ENCODE results near the gene GALNTL6.

The GALNTL6 gene

DNA sequence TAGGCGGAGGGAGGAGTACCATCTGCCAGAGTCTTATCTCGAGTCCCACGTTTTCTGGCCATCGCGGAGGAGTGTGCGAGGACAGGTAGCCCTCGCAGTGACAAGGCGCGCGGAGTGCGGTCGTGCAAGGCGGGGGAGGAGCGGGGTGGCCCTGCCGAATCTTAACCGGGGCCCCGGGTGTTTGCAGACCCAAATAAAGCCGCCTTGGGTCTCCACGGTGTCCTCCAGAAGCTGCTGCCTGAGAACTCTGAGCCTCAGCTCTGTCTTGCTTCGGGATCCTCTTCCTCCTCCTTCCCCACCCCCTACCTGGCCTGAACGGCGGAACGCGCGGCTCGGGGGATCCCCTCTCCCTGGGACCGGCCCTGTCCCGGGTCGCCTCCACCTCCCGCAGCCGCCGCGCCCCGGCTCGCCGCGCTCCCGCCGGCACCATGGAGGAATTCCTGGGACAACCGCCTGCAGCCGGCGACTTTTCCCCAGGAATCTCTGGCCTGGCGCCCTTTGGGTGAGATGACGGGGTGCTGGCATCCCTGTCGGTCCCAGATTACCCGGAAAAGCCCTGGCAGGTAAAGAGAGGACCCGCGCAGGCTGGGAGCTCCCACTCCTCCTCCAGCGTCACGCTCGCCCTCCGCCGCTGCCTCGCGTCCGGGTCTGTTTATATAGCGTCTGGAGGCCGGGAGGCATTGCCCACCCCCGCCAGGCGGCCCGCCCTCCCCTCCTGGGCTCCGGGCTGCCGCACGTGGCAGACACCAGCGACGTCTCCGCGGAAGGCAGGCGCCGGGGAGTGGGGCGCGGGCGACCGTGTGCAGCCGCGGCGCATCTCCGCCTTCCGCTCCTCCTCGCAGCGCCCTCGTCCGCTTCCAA is at the start of gene GALNTL6:
Gene GALNTL6, plus strand, starts transcription at position 740 of the 861 bp plus-strand sequence.
- DNase-seq (ENCODE audit: low read depth in 2 of 3, low spot score in 2 of 3): no peak

DNA sequence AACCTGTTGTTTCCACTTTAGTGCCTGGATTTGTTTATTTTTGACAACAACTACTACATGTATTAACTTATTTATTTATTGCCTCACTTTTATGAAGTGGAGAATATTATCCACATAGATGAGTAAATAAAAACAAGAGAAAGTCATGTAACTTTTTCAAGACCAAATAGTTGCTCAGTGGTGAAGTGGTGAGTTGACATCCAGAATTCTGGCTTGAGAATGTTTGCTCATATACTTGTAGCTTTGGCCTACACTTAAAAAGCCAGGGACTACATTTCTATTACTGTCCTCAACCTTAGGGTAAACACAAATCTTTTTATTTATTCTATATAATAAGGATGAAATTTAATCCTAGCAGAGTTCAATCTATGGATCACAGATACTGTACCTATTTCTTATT is 47.7 kb upstream of the GALNTL6 start:
- no peak for DNase-seq (ENCODE audit: low read depth in 2 of 3, low spot score in 2 of 3)

DNA sequence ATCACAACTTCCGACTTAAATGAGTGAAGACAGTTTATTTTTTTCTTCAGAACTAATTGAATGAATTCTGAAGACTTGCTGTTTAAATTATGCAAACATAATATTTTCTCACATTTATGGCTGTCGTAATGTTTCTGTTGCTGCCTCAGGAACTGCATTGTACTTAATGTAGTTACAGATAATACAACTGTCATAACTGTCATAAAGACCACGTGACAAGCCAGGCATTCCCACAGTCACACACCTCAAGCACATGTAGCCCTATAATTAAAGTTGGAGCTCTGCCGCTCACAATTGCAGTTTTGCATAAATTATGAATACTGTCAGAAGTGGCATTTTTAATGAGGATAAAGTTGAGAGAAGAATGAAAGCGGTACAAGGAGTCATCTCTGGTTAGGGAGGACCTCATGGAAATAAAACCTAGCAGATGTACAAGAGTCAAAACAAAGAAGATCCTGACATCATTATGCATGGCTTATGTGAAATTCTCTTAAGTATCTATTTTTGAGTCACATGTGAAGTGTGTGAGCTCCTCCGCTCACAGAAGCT is 38.5 kb upstream of the GALNTL6 start:
- no peak for DNase-seq (ENCODE audit: low read depth in 2 of 3, low spot score in 2 of 3)

DNA sequence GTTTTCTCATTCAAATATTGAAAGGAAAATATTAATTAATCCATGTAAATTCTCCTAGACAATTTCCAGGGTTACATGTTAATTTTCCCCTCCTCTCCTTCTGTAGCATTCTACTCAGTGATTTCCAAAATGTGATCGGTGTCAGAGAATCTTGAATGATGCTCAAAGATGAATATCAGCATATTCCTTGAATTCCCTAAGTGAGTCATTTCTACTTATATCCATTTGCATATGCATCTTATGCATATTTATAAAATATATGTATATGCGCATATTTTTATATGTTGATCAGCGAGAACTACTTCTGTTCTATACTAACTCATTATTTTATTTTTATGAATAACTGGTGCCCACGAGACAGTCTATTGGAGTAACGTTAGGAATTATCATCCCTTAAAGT is 33.9 kb upstream of the GALNTL6 start:
- no peak for DNase-seq (ENCODE audit: low read depth in 2 of 3, low spot score in 2 of 3)

DNA sequence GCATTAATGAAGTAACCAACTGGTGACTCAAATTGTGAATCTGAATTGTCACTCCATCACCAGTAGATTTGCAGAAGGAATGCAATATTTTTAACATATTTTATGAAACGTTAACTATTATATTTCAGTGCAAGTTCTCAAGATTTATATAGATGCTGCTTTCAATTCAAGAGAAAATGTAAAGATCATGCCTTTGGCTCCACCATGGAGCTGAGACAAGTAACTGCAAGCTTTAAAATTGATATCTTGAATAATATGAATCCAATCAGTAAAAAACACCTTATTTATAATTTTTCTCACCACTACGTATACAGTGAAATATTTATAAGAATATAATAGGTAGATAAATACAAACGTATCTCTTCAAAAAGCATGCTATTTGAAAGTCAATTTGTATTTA is 27.8 kb upstream of the GALNTL6 start:
- no peak for DNase-seq (ENCODE audit: low read depth in 2 of 3, low spot score in 2 of 3)

DNA sequence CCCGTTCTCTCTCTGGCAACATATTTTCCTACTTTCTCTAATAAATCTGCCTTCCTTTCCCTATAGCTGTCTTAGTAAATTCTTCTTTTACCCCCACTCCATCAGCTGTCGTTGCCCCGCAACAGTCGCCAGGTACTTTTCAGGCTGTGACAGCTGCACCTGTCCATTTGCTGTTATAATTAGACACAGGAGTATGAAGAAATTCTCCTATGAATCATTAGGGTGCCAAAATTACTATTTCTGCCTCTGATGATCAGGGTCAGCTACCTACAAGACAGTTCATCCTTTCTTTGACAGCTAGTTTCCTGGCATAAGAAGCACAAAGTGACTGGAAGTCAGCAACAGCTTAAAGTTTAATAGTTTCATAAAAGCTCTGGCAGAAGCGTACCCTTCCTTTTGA is 19.5 kb upstream of the GALNTL6 start:
- no peak for DNase-seq (ENCODE audit: low read depth in 2 of 3, low spot score in 2 of 3)

DNA sequence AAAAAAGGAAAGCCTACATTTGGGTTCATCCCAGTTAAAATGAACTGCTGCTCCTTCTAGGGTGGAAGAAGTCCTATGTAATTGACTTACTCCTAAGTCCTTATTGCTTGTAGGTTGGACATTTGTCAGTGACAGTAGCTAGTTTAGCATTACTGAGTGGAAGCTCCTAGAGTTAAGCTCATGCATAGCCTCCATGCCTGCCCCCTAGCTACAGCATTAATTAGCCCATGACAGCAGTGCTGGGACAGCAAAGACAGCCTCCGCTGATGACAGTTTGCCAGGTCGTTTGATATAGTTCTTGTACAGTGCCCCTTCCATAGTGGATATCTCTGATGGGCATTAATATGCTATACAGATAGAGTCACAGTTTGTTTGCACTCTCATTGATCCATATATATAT is 18.7 kb upstream of the GALNTL6 start:
- no peak for DNase-seq (ENCODE audit: low read depth in 2 of 3, low spot score in 2 of 3)

DNA sequence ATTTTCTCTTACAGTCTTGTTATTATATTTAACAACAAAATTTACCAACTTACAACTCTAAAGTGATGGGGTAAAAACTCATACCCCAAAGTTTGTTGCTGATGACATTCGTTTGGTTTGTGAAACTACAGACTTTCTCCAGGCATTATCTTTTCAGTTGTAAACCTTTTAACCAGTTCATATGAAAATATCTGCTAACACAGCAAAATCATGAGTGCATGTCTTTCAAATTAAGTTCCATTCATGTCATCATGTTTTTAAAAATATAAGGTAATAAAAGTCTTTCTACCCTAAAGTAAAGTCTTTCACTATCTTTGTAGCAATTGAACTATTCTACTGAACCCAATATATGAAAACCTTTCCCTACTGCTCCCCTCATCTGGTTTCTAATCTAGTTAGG is 3.4 kb upstream of the GALNTL6 start:
- DNase-seq (ENCODE audit: low read depth in 2 of 3, low spot score in 2 of 3): no peak

DNA sequence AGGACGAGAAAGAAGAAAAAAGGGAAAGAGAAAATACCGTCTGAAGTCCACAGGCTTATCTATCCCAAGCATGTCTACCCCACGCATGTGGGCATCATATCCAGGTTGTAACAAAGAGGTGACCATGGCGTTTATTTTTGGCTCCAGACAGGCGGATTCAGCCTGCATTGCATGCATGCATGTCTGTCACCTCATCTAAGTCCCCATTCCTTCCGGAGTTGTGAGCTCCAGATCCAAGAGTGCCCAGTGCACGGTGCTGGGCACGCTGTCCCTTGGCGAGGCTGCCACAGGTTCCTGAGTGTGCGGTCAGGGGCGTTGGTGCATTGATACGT is 905 bp upstream of the GALNTL6 start:
- DNase-seq (ENCODE audit: low read depth in 2 of 3, low spot score in 2 of 3): no peak

DNA sequence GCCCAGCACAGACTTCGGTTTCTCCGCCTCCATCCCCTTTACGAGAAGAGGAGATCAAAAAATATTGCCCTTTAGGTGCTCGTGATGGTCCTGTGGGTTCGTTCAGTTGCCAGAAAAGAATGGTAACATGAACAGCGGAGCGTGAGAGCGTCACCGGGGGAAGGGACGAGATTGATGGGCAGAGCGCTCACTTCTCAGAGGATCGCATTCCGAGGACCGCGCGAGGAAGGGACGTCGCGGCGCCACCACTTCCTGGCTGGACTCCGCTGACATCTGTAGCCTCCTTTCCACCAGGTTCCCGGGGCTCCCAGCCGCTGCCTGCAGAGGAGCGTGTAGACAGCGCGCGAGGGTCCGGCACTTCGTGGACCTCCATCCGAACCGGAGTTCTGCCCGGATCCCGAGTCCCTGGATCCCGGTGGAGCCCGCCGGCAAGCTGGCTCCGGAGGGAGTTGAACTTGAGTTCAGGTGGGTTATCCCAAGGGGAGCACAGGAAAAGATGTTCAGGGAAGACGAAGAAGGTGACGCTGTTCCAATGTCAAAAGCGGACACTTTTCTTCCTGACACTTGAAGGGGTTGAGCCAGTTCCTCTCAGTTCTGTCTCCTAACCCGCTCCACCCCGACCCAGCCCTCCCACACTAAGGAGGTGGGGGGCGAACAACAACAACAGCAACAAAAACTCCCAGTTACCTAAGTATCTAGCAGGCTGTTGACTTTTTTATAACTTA is 484 bp downstream of the GALNTL6 start:
- no peak for DNase-seq (ENCODE audit: low read depth in 2 of 3, low spot score in 2 of 3)

DNA sequence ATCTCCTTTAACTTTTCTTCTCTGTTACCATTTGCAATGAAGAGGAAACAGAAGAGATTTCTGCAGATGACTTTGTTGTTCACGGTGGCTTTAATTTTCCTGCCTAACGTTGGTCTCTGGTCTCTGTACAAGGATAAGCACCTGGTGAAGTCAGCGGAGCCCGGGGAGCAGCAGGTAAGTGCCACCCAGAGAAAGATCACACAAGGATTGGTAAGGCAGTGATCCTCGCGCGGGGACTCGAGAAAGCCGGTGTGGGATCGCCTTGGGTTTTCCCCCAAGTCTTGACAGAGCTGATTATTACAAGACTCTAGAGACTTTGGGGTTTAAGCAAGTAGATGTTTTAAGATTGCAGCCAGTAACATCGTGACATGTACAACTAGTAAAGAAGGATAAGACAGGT is 1.3 kb downstream of the GALNTL6 start:
- DNase-seq (ENCODE audit: low read depth in 2 of 3, low spot score in 2 of 3): no peak

DNA sequence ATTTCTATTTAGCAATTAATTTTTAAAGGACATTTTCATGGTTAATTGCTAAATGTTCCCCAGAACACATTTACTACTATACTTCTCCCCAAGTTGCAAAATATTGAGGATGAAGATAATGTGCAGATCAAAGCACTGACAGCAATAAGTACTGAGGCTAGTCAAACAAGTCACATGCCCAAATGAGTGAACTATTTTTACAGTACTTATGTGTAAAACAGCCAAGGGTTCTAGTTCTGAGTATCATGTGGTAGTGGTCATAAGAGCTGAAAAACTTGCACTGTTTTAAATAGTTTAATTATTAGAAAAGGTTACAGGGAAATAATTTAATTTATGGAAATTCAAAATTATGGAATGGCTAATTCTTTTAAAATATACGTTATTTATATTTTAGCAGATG is 3.8 kb downstream of the GALNTL6 start:
- no peak for DNase-seq (ENCODE audit: low read depth in 2 of 3, low spot score in 2 of 3)

DNA sequence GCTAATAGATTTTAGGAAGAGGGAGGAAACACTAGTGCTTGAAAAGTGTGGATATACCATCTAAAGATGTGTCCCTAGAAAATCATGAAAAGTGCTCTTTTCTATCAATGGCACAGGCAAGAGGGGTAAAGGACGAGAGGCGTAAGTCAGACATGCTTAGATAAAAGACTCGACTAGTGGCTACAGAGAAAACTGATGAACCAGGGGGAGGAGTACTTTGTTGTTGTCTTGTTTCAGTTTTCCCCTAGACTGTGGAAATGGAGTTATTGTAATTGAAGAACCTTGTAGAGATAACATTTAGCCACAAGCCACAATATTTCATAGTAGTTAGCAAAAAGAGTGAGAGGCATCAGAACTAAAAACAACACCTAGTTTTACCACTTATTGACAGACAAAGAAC is 21.4 kb downstream of the GALNTL6 start:
- DNase-seq (ENCODE audit: low read depth in 2 of 3, low spot score in 2 of 3): no peak

DNA sequence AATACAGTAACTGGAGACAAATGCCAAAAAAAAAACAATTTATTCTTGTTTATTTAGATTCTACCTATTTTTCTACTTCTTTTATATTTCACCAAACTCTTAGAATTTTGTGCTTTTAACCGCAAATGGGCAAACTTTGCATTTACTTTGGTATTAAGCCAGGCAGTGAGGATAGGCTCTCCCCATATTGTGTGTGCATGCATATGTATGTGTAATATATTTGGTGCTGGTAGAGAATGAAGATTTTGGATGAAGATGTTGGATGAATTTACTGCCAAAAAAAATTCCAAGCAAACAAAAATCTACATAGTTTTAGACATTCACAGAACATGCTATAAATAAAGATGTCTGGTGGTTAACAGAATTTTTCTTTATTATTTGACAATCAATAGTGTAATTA is 30.3 kb downstream of the GALNTL6 start:
- DNase-seq (ENCODE audit: low read depth in 2 of 3, low spot score in 2 of 3): no peak

DNA sequence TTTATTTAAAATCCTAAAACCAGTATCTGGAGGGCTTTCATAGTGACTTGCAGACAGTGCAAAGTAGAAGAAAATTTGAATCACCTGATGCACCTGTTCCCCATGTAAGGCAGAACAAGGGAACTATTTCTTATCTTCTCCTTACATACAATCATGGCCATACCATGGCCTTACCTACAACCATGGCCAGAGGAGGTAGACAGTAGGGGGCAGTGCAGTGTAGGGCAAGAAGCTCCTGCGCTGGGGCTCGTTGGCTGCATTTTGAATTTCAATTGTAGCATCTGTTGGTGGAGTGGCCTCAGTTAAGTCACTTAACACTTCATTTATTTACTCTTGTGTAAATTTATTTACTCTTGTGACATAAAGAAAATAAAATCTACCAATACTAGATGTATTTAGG is 33.0 kb downstream of the GALNTL6 start:
- no peak for DNase-seq (ENCODE audit: low read depth in 2 of 3, low spot score in 2 of 3)

DNA sequence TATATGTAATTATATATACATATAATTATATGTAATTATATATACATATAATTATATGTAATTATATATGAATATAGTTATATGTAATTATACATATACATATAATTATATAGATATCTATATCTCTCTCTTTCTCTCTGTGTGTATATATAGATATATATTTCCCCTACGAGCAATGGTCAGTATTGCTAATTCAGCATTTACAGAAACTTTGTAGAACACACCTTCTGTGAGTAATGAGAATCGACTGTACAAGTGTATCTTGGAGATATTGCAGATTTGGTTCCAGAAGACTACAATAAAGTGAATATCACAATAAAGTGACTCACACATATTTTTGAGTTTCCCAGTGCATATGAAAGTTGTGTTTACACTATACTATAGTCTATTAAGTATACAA is 33.7 kb downstream of the GALNTL6 start:
- no peak for DNase-seq (ENCODE audit: low read depth in 2 of 3, low spot score in 2 of 3)

DNA sequence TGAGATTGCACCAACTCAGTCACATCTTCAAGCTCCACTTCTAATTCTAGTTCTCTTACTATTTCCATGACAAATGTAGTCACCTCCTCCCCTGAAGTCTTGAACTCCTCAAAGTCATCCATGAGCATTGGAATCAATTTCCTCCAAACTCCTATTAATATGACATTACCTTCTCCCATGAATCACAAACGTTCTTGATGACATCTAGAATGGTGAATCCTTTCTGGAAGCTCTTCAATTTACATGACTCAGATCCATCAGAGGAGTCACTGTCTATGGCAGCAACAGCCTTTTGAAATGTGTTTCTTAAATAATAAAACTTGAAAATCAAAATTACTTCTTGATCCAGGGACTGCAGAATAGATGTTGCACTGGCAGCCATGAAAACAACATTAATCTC is 34.5 kb downstream of the GALNTL6 start:
- DNase-seq (ENCODE audit: low read depth in 2 of 3, low spot score in 2 of 3): no peak

DNA sequence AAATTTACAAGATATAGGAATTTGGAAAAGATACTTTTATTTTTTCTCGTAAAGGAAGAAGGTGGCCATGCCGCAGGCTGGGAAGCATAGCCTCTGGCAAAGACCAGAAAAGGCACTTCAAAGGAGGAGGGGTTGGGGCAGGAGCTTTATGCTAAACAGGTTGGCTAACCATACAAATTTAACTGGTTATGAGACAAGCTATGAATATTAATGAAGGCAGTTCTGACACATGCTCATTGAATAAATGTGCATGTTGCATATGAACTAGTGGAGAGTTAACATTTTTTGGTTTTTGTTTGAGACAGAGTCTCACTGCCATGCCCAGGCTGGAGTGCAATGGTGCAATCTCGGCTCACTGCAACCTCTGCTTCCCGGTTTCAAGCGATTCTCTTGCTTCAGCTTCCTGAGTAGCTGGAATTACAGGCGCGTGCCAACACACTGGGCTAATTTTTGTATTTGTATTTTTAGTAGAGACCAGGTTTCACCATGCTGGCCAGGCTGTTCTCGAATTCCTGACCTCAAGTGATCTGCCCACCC is 36.5 kb downstream of the GALNTL6 start:
- DNase-seq (ENCODE audit: low read depth in 2 of 3, low spot score in 2 of 3): no peak

DNA sequence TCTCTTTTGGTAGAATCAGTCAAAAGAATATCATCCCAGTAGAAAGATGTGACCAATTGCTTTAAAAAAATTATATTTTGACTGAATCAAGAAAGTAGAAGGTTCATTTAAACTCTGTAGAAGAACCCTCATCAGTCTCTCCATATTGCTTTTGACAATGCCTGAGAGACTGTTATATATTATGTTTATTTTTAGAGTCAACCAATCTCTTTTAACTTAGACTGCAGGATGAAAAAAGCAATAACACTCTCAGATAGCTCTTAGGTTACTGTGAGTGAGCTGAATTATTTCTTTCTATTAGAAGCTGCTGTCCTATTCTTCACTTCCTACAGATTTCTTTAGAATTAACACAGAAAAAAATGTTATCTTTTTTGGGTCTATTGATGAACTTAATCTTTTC is 38.1 kb downstream of the GALNTL6 start:
- DNase-seq (ENCODE audit: low read depth in 2 of 3, low spot score in 2 of 3): no peak

DNA sequence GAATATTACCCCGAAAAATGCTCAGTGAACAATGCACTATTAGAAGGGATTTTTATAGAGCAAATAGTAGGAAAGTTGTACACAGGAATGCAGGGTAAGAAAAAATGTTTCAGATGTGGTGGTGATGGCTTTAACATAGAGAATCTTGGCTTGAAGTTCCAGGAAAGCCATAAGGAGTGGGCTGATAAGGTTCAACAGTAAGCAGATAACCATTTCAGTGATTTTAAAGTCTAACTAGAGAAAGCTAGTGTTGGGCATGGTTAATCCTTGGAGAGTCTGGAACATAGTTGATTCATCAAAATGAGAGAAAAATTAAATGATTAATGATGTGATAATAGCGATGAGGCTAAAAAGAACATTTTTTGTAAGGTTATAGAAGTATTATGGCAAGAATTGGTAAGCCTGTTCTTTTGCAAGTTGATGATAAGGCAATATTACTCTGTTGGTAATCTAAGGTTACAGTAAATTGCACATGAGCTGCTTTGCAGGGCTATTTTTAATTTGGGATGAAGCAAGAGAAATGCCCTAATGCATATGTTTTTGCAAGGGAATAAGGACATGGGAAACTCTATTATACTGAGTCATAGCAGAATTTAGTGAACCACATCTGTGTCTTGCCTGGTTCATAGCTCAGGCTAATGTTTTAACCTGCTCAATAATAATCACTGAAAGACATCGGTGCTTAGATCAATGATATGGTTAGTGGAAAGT is 44.3 kb downstream of the GALNTL6 start:
- no peak for DNase-seq (ENCODE audit: low read depth in 2 of 3, low spot score in 2 of 3)

DNA sequence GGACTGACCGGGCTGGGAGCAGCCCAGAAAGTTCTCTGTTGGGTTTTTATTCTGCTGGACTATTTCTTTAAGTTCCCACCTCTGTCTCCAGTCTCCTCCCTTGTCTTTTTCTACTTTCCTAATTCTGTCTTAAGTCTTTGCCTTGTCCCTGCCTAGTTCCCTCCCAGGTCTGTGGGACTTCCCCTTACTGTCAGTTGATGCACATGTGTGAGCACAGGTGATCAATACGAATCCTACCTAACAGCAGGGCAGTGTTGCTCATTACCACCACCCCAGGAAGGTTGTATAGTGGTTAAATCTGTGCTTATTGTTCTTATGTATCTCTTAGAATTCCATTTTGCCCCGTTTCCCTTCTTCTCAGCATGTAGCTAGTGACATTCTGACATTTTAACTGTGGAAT is 62.1 kb downstream of the GALNTL6 start:
- DNase-seq (ENCODE audit: low read depth in 2 of 3, low spot score in 2 of 3): no peak

DNA sequence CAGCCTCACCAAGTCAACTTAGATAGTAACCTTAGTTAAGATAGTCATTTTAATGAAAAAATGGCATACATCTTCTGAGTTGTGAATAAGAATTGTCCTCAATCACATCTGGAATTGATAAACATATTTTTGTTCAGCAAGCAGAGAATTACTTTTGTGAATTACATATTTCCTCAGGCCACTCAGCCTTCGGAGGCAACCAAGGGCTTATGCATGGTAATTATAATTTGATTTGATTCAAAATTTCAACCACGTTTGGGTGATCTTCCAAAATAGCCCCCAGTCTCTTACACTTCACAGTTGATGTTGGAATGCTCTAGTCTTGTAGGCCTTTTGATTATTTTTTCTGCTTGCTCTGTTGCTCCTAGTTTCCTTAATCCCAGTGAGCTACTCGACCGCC is 63.4 kb downstream of the GALNTL6 start:
- DNase-seq (ENCODE audit: low read depth in 2 of 3, low spot score in 2 of 3): no peak
